Neuronal stem cell (in vitro differentiated cells): ENCODE measurements around the gene RDH11.

ENCODE experiments used
- DNase-seq: peaks from one replicate; pipeline ENCODE4 v3.0.0-alpha.2; 2013; ENCODE audit warnings: low spot score
- H2AFZ ChIP-seq: one replicate; pipeline ENCODE4 v1.6.1; 2013; ENCODE audit warnings: mild to moderate bottlenecking, low read length, inconsistent platforms
- H2AK5ac ChIP-seq: 2 replicates; pipeline ENCODE4 v1.6.1; 2013; ENCODE audit warnings: low read depth, mild to moderate bottlenecking, inconsistent platforms, low read length, moderate library complexity, mixed read lengths
- H2BK120ac ChIP-seq: 2 replicates; pipeline ENCODE4 v1.6.1; 2013; ENCODE audit warnings: low read depth, mild to moderate bottlenecking, inconsistent platforms, low read length, moderate library complexity, mixed read lengths
- H2BK12ac ChIP-seq: one replicate; pipeline ENCODE4 v1.6.1; 2013; ENCODE audit warnings: low read length, inconsistent platforms
- H2BK15ac ChIP-seq: 2 replicates; pipeline ENCODE4 v1.6.1; 2013; ENCODE audit warnings: mild to moderate bottlenecking, low read length, inconsistent platforms, mixed read lengths
- H2BK5ac ChIP-seq: one replicate; pipeline ENCODE4 v1.6.1; 2013; ENCODE audit warnings: inconsistent platforms, mild to moderate bottlenecking, low read length, moderate library complexity
- H3K14ac ChIP-seq: one replicate; pipeline ENCODE4 v1.6.1; 2013; ENCODE audit warnings: low read length, inconsistent platforms
- H3K18ac ChIP-seq: 2 replicates; pipeline ENCODE4 v1.6.1; 2013; ENCODE audit warnings: low read length, inconsistent platforms
- H3K23ac ChIP-seq: 2 replicates; pipeline ENCODE4 v1.6.1; 2013; ENCODE audit warnings: low read depth, mild to moderate bottlenecking, mixed read lengths, low read length, inconsistent platforms; ENCODE audit not compliant: poor library complexity
- H3K27ac ChIP-seq: replicated peaks from 3 replicates; pipeline ENCODE4 v1.5.1; 2013; ENCODE audit warnings: low read length, inconsistent platforms
- H3K27me3 ChIP-seq, 3 experiments: 2 replicates each; pipeline ENCODE4 v1.6.1; 2013; ENCODE audit warnings: low read length in 3 of 3, mild to moderate bottlenecking in 2 of 3, inconsistent platforms in 1 of 3, low read depth in 1 of 3, mixed read lengths in 1 of 3, moderate library complexity in 1 of 3; ENCODE audit not compliant: control insufficient read depth in 3 of 3, insufficient read depth in 3 of 3
- H3K36me3 ChIP-seq, 2 donors: replicated peaks in 1 of 2; 2 replicates each; pipeline ENCODE4 v1.6.1; 2013; ENCODE audit warnings: low read length in 2 of 2; ENCODE audit not compliant: control insufficient read depth in 2 of 2, insufficient read depth in 2 of 2
- H3K4ac ChIP-seq: 2 replicates; pipeline ENCODE4 v1.6.1; 2013; ENCODE audit warnings: inconsistent platforms, mild to moderate bottlenecking, low read length, moderate library complexity
- H3K4me1 ChIP-seq, 2 donors: 1 replicate in 1 of 2; 2 replicates in 1 of 2; pipeline ENCODE4 v1.6.1; 2013; ENCODE audit warnings: low read length in 2 of 2, low read depth in 1 of 2; ENCODE audit not compliant: control insufficient read depth in 2 of 2, insufficient read depth in 1 of 2
- H3K4me2 ChIP-seq: one replicate; pipeline ENCODE4 v1.6.1; 2013; ENCODE audit warnings: mild to moderate bottlenecking, low read length, inconsistent platforms; ENCODE audit not compliant: insufficient read depth, poor library complexity, severe bottlenecking
- H3K4me3 ChIP-seq, 2 donors: 2 replicates each; pipeline ENCODE4 v1.5.1; 2013; ENCODE audit warnings: low read length in 2 of 2, mild to moderate bottlenecking in 2 of 2, inconsistent platforms in 1 of 2, moderate library complexity in 1 of 2
- H3K79me1 ChIP-seq: one replicate; pipeline ENCODE4 v1.6.1; 2013; ENCODE audit warnings: low read depth, mild to moderate bottlenecking, inconsistent platforms, low read length, moderate library complexity
- H3K9ac ChIP-seq: one replicate; pipeline ENCODE4 v1.6.1; 2013; ENCODE audit warnings: mild to moderate bottlenecking, low read depth, low read length, inconsistent platforms; ENCODE audit not compliant: poor library complexity
- H3K9me3 ChIP-seq, 2 donors: replicated peaks in 1 of 2; 2 replicates each; pipeline versions ENCODE3 to v1.6.1; 2013; ENCODE audit warnings: low read length in 2 of 2, mild to moderate bottlenecking in 2 of 2, inconsistent platforms in 1 of 2, low read depth in 1 of 2, mixed read lengths in 1 of 2, moderate library complexity in 1 of 2; ENCODE audit not compliant: control insufficient read depth in 2 of 2, insufficient read depth in 1 of 2
- H4K8ac ChIP-seq: one replicate; pipeline ENCODE4 v1.6.1; 2013; ENCODE audit warnings: low read depth, mild to moderate bottlenecking, inconsistent platforms, low read length, moderate library complexity
- H4K91ac ChIP-seq: one replicate; pipeline ENCODE4 v1.6.1; 2013; ENCODE audit warnings: low read length, low read depth, mild to moderate bottlenecking, inconsistent platforms; ENCODE audit not compliant: poor library complexity
- WGBS, 2 donors: extraction: QIAGEN DNeasy Blood & Tissue Kit; methylation state at CpG; one replicate each; pipeline ENCODE4 v1.1.7; 2013; ENCODE audit warnings: missing lambda C conversion rate in 2 of 2, mixed read lengths in 1 of 2; ENCODE audit not compliant: insufficient read length in 2 of 2, insufficient replicate concordance in 1 of 2; ENCODE audit errors: extremely low coverage in 2 of 2; 5-methylcytosine and 5-hydroxymethylcytosine counted together

The RDH11 gene

DNA sequence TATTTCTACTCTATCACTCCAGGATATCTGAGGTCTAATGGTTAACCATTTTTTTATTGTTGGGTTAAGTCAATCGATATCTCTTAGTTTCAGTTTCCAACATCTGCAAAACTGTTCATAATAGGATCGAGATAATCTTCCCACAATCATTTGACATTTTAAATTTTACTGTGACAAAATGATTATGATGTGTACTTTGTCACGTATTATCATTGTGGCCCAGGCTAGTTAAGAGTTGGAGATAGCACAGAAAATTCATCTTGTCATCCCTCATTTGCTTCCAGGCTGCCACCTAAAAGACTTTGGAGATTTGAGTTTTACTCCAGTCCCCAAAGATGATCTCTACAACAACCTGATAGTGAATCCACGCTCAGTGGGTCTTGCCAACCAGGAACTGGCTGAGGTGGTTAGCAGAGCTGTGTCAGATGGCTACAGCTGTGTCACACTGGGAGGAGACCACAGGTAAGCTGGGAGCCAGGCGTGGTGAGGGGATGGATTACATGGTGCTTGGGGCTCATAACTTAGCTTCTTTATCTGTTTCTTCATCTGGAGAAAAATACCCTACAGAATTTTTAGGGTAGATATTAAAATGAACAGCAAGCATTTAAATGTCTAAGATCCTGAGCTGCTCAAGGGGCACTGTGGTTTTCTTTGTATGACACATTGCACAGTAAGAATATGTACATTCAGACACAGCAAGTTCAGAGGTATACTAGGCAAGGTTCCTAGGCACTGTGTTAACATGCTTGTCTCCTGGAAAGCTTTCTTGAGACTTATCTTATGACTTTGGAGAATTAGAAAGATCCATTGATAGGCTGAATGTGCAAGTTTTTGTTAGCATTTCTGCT, 53.4 kb downstream of the RDH11 start:
- H3K9me3 ChIP-seq: no peaks in the 10 kb centered on the region
- no peak overlapping the region for H3K27ac ChIP-seq
- H4K8ac ChIP-seq: no peak overlapping the region
- no peak overlapping the region for H3K23ac ChIP-seq
- no peak overlapping the region for H3K14ac ChIP-seq
- H2AFZ ChIP-seq: no peak overlapping the region
- H3K27me3 ChIP-seq: no peaks in the 10 kb centered on the region
- H3K4me2 ChIP-seq: no peak overlapping the region
- H2BK5ac ChIP-seq: no peak overlapping the region
- no peak overlapping the region for H3K18ac ChIP-seq
- no peak overlapping the region for H3K4ac ChIP-seq
- H2BK15ac ChIP-seq: no peak overlapping the region
- H3K36me3 ChIP-seq: peaks cover 9 to 25% of the 10 kb centered on the region in 2 donors
- H2AK5ac ChIP-seq: no peak overlapping the region
- H3K4me1 ChIP-seq: no peaks in the 10 kb centered on the region
- H2BK12ac ChIP-seq: no peak overlapping the region
- WGBS, 2 donors: no CpG with 5 or more reads among the region's 5 CpGs
- DNase-seq: no peak
- peaks cover 1% of the 10 kb centered on the region for H3K79me1 ChIP-seq
- no peak overlapping the region for H3K4me3 ChIP-seq
- no peak overlapping the region for H4K91ac ChIP-seq
- H2BK120ac ChIP-seq: no peak overlapping the region
- H3K9ac ChIP-seq: no peak overlapping the region

DNA sequence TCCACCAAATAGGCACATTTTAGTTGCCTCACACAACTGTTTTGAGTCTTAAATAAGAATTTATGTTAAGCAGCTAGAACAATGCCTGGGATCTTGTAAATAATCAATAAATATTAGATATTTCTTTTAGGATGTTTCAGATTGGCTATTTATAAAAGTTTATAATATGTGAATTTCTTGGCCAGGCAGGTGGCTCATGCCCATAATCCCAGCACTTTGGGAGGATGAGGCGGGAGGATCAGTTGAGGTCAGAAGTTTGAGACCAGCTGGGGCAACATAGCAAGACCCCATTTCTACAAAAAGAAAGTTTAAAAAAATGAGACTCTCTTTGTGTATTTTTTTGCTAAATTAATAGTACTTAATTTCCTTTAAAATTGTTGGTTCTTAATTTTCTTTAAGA, 54.1 kb downstream of the RDH11 start:
- Histone ChIP-seq H3K14ac (no peak overlapping the region), H3K9ac (no peak overlapping the region), H4K91ac (no peak overlapping the region), H2BK15ac (no peak overlapping the region), H3K27ac (no peak overlapping the region), H2BK120ac (no peak overlapping the region), H3K4me2 (no peak overlapping the region), H3K23ac (no peak overlapping the region), H3K79me1 (peaks cover 1% of the 10 kb centered on the region), H2AFZ (no peak overlapping the region), H3K4ac (no peak overlapping the region), H3K9me3 (no peaks in the 10 kb centered on the region), H3K4me1 (no peaks in the 10 kb centered on the region), H2BK12ac (no peak overlapping the region), H2BK5ac (no peak overlapping the region), H3K4me3 (no peak overlapping the region), H3K18ac (no peak overlapping the region), H4K8ac (no peak overlapping the region), H3K27me3 (no peaks in the 10 kb centered on the region), H2AK5ac (no peak overlapping the region), H3K36me3 (peaks cover 9 to 18% of the 10 kb centered on the region in 2 donors)
- no CpG with 5 or more reads among the region's 1 CpG for WGBS, 2 donors
- no peak for DNase-seq

DNA sequence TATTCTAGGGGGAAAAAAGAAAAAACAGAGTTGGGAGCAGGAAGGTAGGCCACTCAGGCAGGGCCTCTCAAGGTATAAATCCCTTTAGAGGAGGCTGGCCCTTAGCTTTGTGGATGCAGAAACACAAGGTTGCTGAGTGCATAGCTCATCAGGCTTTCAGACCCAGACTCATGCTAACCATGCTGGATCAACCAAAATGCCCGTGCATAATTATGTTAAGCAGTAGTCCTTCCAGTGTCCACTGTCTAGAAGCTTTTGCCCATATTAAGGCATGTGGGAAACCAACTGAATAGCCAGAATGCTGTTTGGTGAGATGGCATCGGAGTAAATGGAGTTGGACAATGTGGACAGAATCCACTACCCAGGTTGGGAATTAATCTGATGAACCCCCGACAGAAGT, 56.9 kb downstream of the RDH11 start:
- Histone ChIP-seq H3K4ac (no peak overlapping the region), H2AK5ac (no peak overlapping the region), H2BK15ac (no peak overlapping the region), H3K4me1 (no peaks in the 10 kb centered on the region), H3K27me3 (no peaks in the 10 kb centered on the region), H2BK5ac (no peak overlapping the region), H3K23ac (no peak overlapping the region), H3K4me3 (no peak overlapping the region), H3K9me3 (no peaks in the 10 kb centered on the region), H4K91ac (no peak overlapping the region), H2AFZ (no peak overlapping the region), H4K8ac (no peak overlapping the region), H3K14ac (no peak overlapping the region), H3K27ac (no peak overlapping the region), H2BK120ac (no peak overlapping the region), H3K9ac (no peak overlapping the region), H3K4me2 (no peak overlapping the region), H3K18ac (no peak overlapping the region), H2BK12ac (no peak overlapping the region), H3K79me1 (peaks cover 1% of the 10 kb centered on the region), H3K36me3 (peaks cover 4 to 5% of the 10 kb centered on the region in 2 donors)
- no CpG with 5 or more reads among the region's 3 CpGs for WGBS, 2 donors
- DNase-seq: no peak

DNA sequence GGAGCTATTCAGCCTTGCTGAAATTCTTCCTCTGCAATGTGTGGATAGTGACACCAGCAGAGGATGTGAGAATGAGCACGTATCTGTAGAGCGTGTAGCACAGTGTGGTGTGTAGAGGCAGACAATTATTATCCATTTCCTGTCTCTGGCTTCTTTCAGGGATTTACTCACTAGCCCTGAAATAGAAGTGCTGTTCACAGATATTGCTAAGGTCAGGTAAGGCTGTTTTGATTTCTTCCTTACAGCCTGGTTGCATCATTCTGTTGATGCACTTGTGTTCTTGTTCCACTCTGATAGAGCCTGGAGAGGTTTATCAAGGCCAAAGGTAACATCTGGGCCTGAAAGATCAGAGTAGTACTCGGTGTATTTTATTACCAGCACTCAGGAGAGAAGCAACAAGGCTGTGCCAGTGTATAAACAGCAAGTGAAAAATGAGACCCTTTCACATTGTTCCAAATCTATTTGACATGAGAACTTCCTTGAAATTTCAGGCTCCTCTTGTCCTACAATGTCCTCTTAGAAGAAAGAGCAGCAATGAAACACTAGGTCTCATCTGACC, 59.1 kb downstream of the RDH11 start:
- H3K27ac ChIP-seq: no peak overlapping the region
- H4K91ac ChIP-seq: no peak overlapping the region
- H3K4me3 ChIP-seq: no peak overlapping the region
- H2BK5ac ChIP-seq: no peak overlapping the region
- no peak for DNase-seq
- no peak overlapping the region for H2BK120ac ChIP-seq
- H3K79me1 ChIP-seq: peaks cover 1% of the 10 kb centered on the region
- no peak overlapping the region for H2AFZ ChIP-seq
- H2AK5ac ChIP-seq: no peak overlapping the region
- no peak overlapping the region for H3K14ac ChIP-seq
- no peak overlapping the region for H2BK12ac ChIP-seq
- H3K4me2 ChIP-seq: no peak overlapping the region
- no peak overlapping the region for H3K18ac ChIP-seq
- no peak overlapping the region for H4K8ac ChIP-seq
- H3K4ac ChIP-seq: no peak overlapping the region
- no peak overlapping the region for H3K9ac ChIP-seq
- H3K9me3 ChIP-seq: no peaks in the 10 kb centered on the region
- H3K4me1 ChIP-seq: no peaks in the 10 kb centered on the region
- H2BK15ac ChIP-seq: no peak overlapping the region
- H3K36me3 ChIP-seq: peaks cover 0 to 1% of the 10 kb centered on the region in 2 donors
- WGBS, 2 donors: no CpG with 5 or more reads among the region's 3 CpGs
- H3K23ac ChIP-seq: no peak overlapping the region
- no peaks in the 10 kb centered on the region for H3K27me3 ChIP-seq
